Loucy (cell line): ENCODE results near the gene MPND.

Experiments used
- H2AFZ ChIP-seq: fragments of 200-600 bp; sonication (generic); 2 replicates; pipeline ENCODE4 v1.6.0; 2016; ENCODE audit warnings: antibody characterized with exemption, mild to moderate bottlenecking, low read length, moderate library complexity
- H3F3A ChIP-seq: fragments of 200-600 bp; 2 replicates; pipeline ENCODE4 v1.6.0; 2016; ENCODE audit warnings: antibody characterized with exemption, low read depth, mild to moderate bottlenecking
- H3K27me3 ChIP-seq: fragments of 200-600 bp; sonication (generic); 2 replicates; pipeline ENCODE4 v1.6.1; 2014; ENCODE audit warnings: low read length, mild to moderate bottlenecking; ENCODE audit not compliant: insufficient read depth, poor library complexity, severe bottlenecking
- H3K36me3 ChIP-seq: fragments of 200-600 bp; sonication (generic); 2 replicates; pipeline ENCODE4 v1.6.1; 2016; ENCODE audit warnings: low read length; ENCODE audit not compliant: insufficient read depth
- H3K4me1 ChIP-seq: fragments of 200-600 bp; sonication (generic); 2 replicates; pipeline ENCODE4 v1.5.1; 2014; ENCODE audit warnings: low read length, mild to moderate bottlenecking; ENCODE audit not compliant: insufficient read depth, poor library complexity, severe bottlenecking
- H3K4me2 ChIP-seq: fragments of 200-600 bp; sonication (generic); 2 replicates; pipeline ENCODE4 v1.6.0; 2014; ENCODE audit warnings: antibody characterized with exemption, low read length, low read depth, mild to moderate bottlenecking; ENCODE audit not compliant: poor library complexity, severe bottlenecking
- H3K4me3 ChIP-seq: fragments of 200-600 bp; sonication (generic); 2 replicates; pipeline ENCODE4 v1.5.1; 2014; ENCODE audit warnings: low read length, mild to moderate bottlenecking, mixed read lengths; ENCODE audit not compliant: poor library complexity, severe bottlenecking
- H3K79me2 ChIP-seq: fragments of 200-600 bp; sonication (generic); 2 replicates; pipeline ENCODE4 v1.6.1; 2014; ENCODE audit warnings: low read length; ENCODE audit not compliant: insufficient read depth
- H3K9ac ChIP-seq: fragments of 200-600 bp; sonication (generic); 2 replicates; pipeline ENCODE4 v1.6.0; 2014; ENCODE audit warnings: mild to moderate bottlenecking, low read depth, low read length, moderate library complexity; ENCODE audit not compliant: poor library complexity, severe bottlenecking
- H3K9me2 ChIP-seq: fragments of 200-600 bp; sonication (generic); replicated peaks from 2 replicates; pipeline ENCODE4 v1.6.1; 2016; ENCODE audit warnings: low read depth, low read length, mixed read lengths
- H3K9me3 ChIP-seq: fragments of 200-600 bp; sonication (generic); 2 replicates; pipeline ENCODE4 v1.6.1; 2014; ENCODE audit warnings: mild to moderate bottlenecking, antibody characterized with exemption, low read length, low read depth; ENCODE audit not compliant: insufficient read depth
- H4K20me1 ChIP-seq: fragments of 200-600 bp; sonication (generic); 2 replicates; pipeline ENCODE4 v1.6.0; 2014; ENCODE audit warnings: antibody characterized with exemption, low read length, mild to moderate bottlenecking; ENCODE audit not compliant: insufficient read depth, poor library complexity, severe bottlenecking
- CTCF ChIP-seq: fragments of 200-600 bp; sonication (generic); conservative IDR thresholded peaks from 2 replicates; pipeline ENCODE4 v1.5.1; 2014; ENCODE audit warnings: mild to moderate bottlenecking, antibody characterized with exemption, low read length
- EZH2phosphoT487 ChIP-seq: fragments of 200-600 bp; IDR thresholded peaks from 2 replicates; pipeline ENCODE4 v1.6.1; 2018; ENCODE audit warnings: antibody characterized with exemption, mild to moderate bottlenecking, moderate library complexity, borderline replicate concordance

The MPND gene

GRCh38 chr19:4376671-4376990 lies 33.3 kb downstream of the MPND start:
- H3F3A ChIP-seq, result no peaks in the 10 kb centered on the region

GRCh38 chr19:4376991-4377781 lies 33.8 kb downstream of the MPND start:
- Histone ChIP-seq H4K20me1 (peaks cover 40% of the 10 kb centered on the region), H3K9me3 (no peaks in the 10 kb centered on the region), H3K79me2 (peaks cover 77% of the 10 kb centered on the region; the same call in 1 of the 2 replicates), H3K9ac (no peak overlapping the region), H3K9me2 (no peaks in the 10 kb centered on the region), H2AFZ (no peak overlapping the region), H3K36me3 (no peaks in the 10 kb centered on the region; the same call in 1 of the 2 replicates), H3K4me1 (peaks cover 26% of the 10 kb centered on the region), H3F3A (no peaks in the 10 kb centered on the region), H3K4me3 (no peak overlapping the region), H3K4me2 (no peak overlapping the region), H3K27me3 (no peaks in the 10 kb centered on the region)
- TF ChIP-seq CTCF (no peak), EZH2phosphoT487 (no peak)

More at GRCh38 chr19:4376671-4376990, 33.3 kb downstream of the MPND start:
- no peaks in the 10 kb centered on the region for H3K9me2 ChIP-seq
- H2AFZ ChIP-seq, result no peak overlapping the region
- H3K4me3 ChIP-seq, result no peak overlapping the region
- no peaks in the 10 kb centered on the region; the same call in 1 of the 2 replicates for H3K36me3 ChIP-seq
- H3K9me3 ChIP-seq, result no peaks in the 10 kb centered on the region
- H4K20me1 ChIP-seq, result peaks cover 40% of the 10 kb centered on the region
- H3K4me1 ChIP-seq, result peaks cover 26% of the 10 kb centered on the region
- H3K4me2 ChIP-seq, result no peak overlapping the region
- no peak overlapping the region for H3K9ac ChIP-seq
- H3K27me3 ChIP-seq, result no peaks in the 10 kb centered on the region
- peaks cover 82% of the 10 kb centered on the region; the same call in 1 of the 2 replicates for H3K79me2 ChIP-seq
- no peak for TF ChIP-seq EZH2phosphoT487
- no peak for TF ChIP-seq CTCF

GRCh38 chr19:4378886-4379285 lies 35.5 kb downstream of the MPND start:
- H3K4me2 ChIP-seq, result no peak overlapping the region
- H3F3A ChIP-seq, result no peaks in the 10 kb centered on the region
- TF ChIP-seq CTCF, result no peak
- TF ChIP-seq EZH2phosphoT487, result no peak
- H3K4me3 ChIP-seq, result no peak overlapping the region
- no peaks in the 10 kb centered on the region for H3K9me3 ChIP-seq
- peaks cover 71% of the 10 kb centered on the region; the same call in 1 of the 2 replicates for H3K79me2 ChIP-seq
- peaks cover 40% of the 10 kb centered on the region for H4K20me1 ChIP-seq
- H3K9me2 ChIP-seq, result no peaks in the 10 kb centered on the region
- H3K27me3 ChIP-seq, result no peaks in the 10 kb centered on the region
- no peak overlapping the region for H2AFZ ChIP-seq
- peaks cover 3% of the 10 kb centered on the region; the same call in 1 of the 2 replicates for H3K36me3 ChIP-seq
- H3K9ac ChIP-seq, result no peak overlapping the region
- H3K4me1 ChIP-seq, result peaks cover 24% of the 10 kb centered on the region
